Activated T-helper 17 cell treated with anti-CD3 and anti-CD28 coated beads, Interleukin-2, amount 50 U/mL, for 72 hours (primary cell): ENCODE measurements around the gene CTSC. TPM values are rescaled to one million over a fixed set of nuclear protein-coding genes. Genes with fewer than 3 reads are reported as not detected.

Experiments
- ATAC-seq: fragments of 150-1000 bp; cut with Tn5 transposase; replicated peaks from 2 replicates; pipeline ENCODE4 v1.10.0; 2021; ENCODE audit warnings: mild to moderate bottlenecking, moderate library complexity
- H3K27ac Mint-ChIP-seq: one replicate; pipeline ENCODE4 v1.8.0; 2022; ENCODE audit warnings: mixed read lengths
- H3K27me3 Mint-ChIP-seq: one replicate; pipeline ENCODE4 v1.8.0; 2022; ENCODE audit warnings: mixed read lengths
- H3K36me3 Mint-ChIP-seq: one replicate; pipeline ENCODE4 v1.8.0; 2022; ENCODE audit warnings: low read depth, mild to moderate bottlenecking, mixed read lengths
- H3K4me1 Mint-ChIP-seq: one replicate; pipeline ENCODE4 v1.8.0; 2022; ENCODE audit warnings: mixed read lengths
- H3K4me3 Mint-ChIP-seq: one replicate; pipeline ENCODE4 v1.8.0; 2022; ENCODE audit warnings: mild to moderate bottlenecking, mixed read lengths
- H3K9me3 Mint-ChIP-seq: one replicate; pipeline ENCODE4 v1.8.0; 2022; ENCODE audit warnings: mixed read lengths
- total RNA-seq, 2 donors: library from RNA; stranded (reverse); gene quantifications; one replicate each; pipeline ENCODE4 v1.2.3, GENCODE V29; 2022

CTSC gene
- total RNA-seq, 2 donors from 2014 or later: 57.3 to 142 TPM

GRCh38 chr11:88297421-88297820 is 40.1 kb downstream of the CTSC start:
- no peak overlapping the region for H3K27ac Mint-ChIP-seq
- H3K36me3 Mint-ChIP-seq: peaks cover 96% of the 10 kb centered on the region
- no peaks in the 10 kb centered on the region for H3K9me3 Mint-ChIP-seq
- no peak for ATAC-seq
- no peak overlapping the region for H3K4me3 Mint-ChIP-seq
- no peaks in the 10 kb centered on the region for H3K27me3 Mint-ChIP-seq
- peaks cover 14% of the 10 kb centered on the region for H3K4me1 Mint-ChIP-seq

- Mint-ChIP-seq H3K36me3 (peaks cover 98% of the 10 kb centered on the region), H3K27me3 (no peaks in the 10 kb centered on the region), H3K4me1 (peaks cover 4% of the 10 kb centered on the region), H3K4me3 (no peak overlapping the region), H3K9me3 (no peaks in the 10 kb centered on the region), H3K27ac (no peak overlapping the region)
- no peak for ATAC-seq
Measured at GRCh38 chr11:88295028-88295427, 42.5 kb downstream of the CTSC start.

GRCh38 chr11:88293931-88294330 is 43.6 kb downstream of the CTSC start:
- Mint-ChIP-seq H3K36me3 (peaks cover 98% of the 10 kb centered on the region), H3K4me1 (peaks cover 4% of the 10 kb centered on the region), H3K27ac (no peak overlapping the region), H3K9me3 (no peaks in the 10 kb centered on the region), H3K27me3 (no peaks in the 10 kb centered on the region), H3K4me3 (no peak overlapping the region)
- no peak for ATAC-seq

- H3K36me3 Mint-ChIP-seq: peaks cover 94% of the 10 kb centered on the region
- H3K27ac Mint-ChIP-seq: no peak overlapping the region
- ATAC-seq: no peak
- H3K27me3 Mint-ChIP-seq: no peaks in the 10 kb centered on the region
- peaks cover 4% of the 10 kb centered on the region for H3K4me1 Mint-ChIP-seq
- no peak overlapping the region for H3K4me3 Mint-ChIP-seq
- peaks cover 5% of the 10 kb centered on the region for H3K9me3 Mint-ChIP-seq
Measured at GRCh38 chr11:88292171-88292843, 45.2 kb downstream of the CTSC start.

- no peak overlapping the region for H3K27ac Mint-ChIP-seq
- no peak for ATAC-seq
- no peak overlapping the region for H3K4me3 Mint-ChIP-seq
- no peaks in the 10 kb centered on the region for H3K4me1 Mint-ChIP-seq
- H3K36me3 Mint-ChIP-seq: peaks cover 58% of the 10 kb centered on the region
- peaks cover 5% of the 10 kb centered on the region for H3K9me3 Mint-ChIP-seq
- no peaks in the 10 kb centered on the region for H3K27me3 Mint-ChIP-seq
Measured at GRCh38 chr11:88288560-88288959, 49.0 kb downstream of the CTSC start.

GRCh38 chr11:88284336-88285050 is 53.0 kb downstream of the CTSC start:
- no peak overlapping the region for H3K4me3 Mint-ChIP-seq
- H3K27me3 Mint-ChIP-seq: no peaks in the 10 kb centered on the region
- peaks cover 5% of the 10 kb centered on the region for H3K9me3 Mint-ChIP-seq
- ATAC-seq: no peak
- peaks cover 33% of the 10 kb centered on the region for H3K36me3 Mint-ChIP-seq
- H3K4me1 Mint-ChIP-seq: no peaks in the 10 kb centered on the region
- no peak overlapping the region for H3K27ac Mint-ChIP-seq

- no peaks in the 10 kb centered on the region for H3K27me3 Mint-ChIP-seq
- no peak overlapping the region for H3K27ac Mint-ChIP-seq
- no peaks in the 10 kb centered on the region for H3K9me3 Mint-ChIP-seq
- no peaks in the 10 kb centered on the region for H3K4me1 Mint-ChIP-seq
- no peak overlapping the region for H3K4me3 Mint-ChIP-seq
- no peak for ATAC-seq
- peaks cover 17% of the 10 kb centered on the region for H3K36me3 Mint-ChIP-seq
Measured at GRCh38 chr11:88282747-88283515, 54.6 kb downstream of the CTSC start.

- Mint-ChIP-seq H3K4me3 (no peak overlapping the region), H3K27me3 (no peaks in the 10 kb centered on the region), H3K36me3 (peaks cover 15% of the 10 kb centered on the region), H3K27ac (no peak overlapping the region), H3K9me3 (no peaks in the 10 kb centered on the region), H3K4me1 (no peaks in the 10 kb centered on the region)
- no peak for ATAC-seq
Measured at GRCh38 chr11:88281317-88281712, 56.2 kb downstream of the CTSC start.

GRCh38 chr11:88280673-88281316 is 56.7 kb downstream of the CTSC start:
- no peaks in the 10 kb centered on the region for H3K9me3 Mint-ChIP-seq
- H3K27me3 Mint-ChIP-seq: no peaks in the 10 kb centered on the region
- H3K36me3 Mint-ChIP-seq: peaks cover 15% of the 10 kb centered on the region
- no peak overlapping the region for H3K4me3 Mint-ChIP-seq
- no peak overlapping the region for H3K27ac Mint-ChIP-seq
- H3K4me1 Mint-ChIP-seq: no peaks in the 10 kb centered on the region
- no peak for ATAC-seq

- Mint-ChIP-seq H3K27ac (no peak overlapping the region), H3K27me3 (no peaks in the 10 kb centered on the region), H3K36me3 (peaks cover 6% of the 10 kb centered on the region), H3K9me3 (no peaks in the 10 kb centered on the region), H3K4me1 (no peaks in the 10 kb centered on the region), H3K4me3 (no peak overlapping the region)
- no peak for ATAC-seq
Measured at GRCh38 chr11:88277349-88277915, 60.1 kb downstream of the CTSC start.

GRCh38 chr11:88275636-88276035 is 61.9 kb downstream of the CTSC start:
- no peak overlapping the region for H3K4me3 Mint-ChIP-seq
- H3K27me3 Mint-ChIP-seq: no peaks in the 10 kb centered on the region
- H3K4me1 Mint-ChIP-seq: no peaks in the 10 kb centered on the region
- peaks cover 7% of the 10 kb centered on the region for H3K36me3 Mint-ChIP-seq
- no peak for ATAC-seq
- no peaks in the 10 kb centered on the region for H3K9me3 Mint-ChIP-seq
- no peak overlapping the region for H3K27ac Mint-ChIP-seq

GRCh38 chr11:88266919-88267318 is 70.6 kb downstream of the CTSC start:
- H3K27me3 Mint-ChIP-seq: no peaks in the 10 kb centered on the region
- H3K4me1 Mint-ChIP-seq: no peaks in the 10 kb centered on the region
- no peak for ATAC-seq
- no peak overlapping the region for H3K4me3 Mint-ChIP-seq
- H3K27ac Mint-ChIP-seq: no peak overlapping the region
- H3K9me3 Mint-ChIP-seq: peaks cover 9% of the 10 kb centered on the region
- peaks cover 46% of the 10 kb centered on the region for H3K36me3 Mint-ChIP-seq

- no peak overlapping the region for H3K27ac Mint-ChIP-seq
- H3K9me3 Mint-ChIP-seq: peaks cover 9% of the 10 kb centered on the region
- no peaks in the 10 kb centered on the region for H3K4me1 Mint-ChIP-seq
- H3K27me3 Mint-ChIP-seq: no peaks in the 10 kb centered on the region
- no peak overlapping the region for H3K4me3 Mint-ChIP-seq
- H3K36me3 Mint-ChIP-seq: peaks cover 44% of the 10 kb centered on the region
- ATAC-seq: no peak
Measured at GRCh38 chr11:88266157-88266556, 71.4 kb downstream of the CTSC start.

- peaks cover 3% of the 10 kb centered on the region for H3K36me3 Mint-ChIP-seq
- no peak for ATAC-seq
- peaks cover 31% of the 10 kb centered on the region for H3K9me3 Mint-ChIP-seq
- no peak overlapping the region for H3K27ac Mint-ChIP-seq
- no peaks in the 10 kb centered on the region for H3K4me1 Mint-ChIP-seq
- no peak overlapping the region for H3K4me3 Mint-ChIP-seq
- no peaks in the 10 kb centered on the region for H3K27me3 Mint-ChIP-seq
Measured at GRCh38 chr11:88259431-88259830, 78.1 kb downstream of the CTSC start.
